ENCODE measurements around the gene RAB7B. TPM values are rescaled to one million over a fixed set of nuclear protein-coding genes. Genes with fewer than 3 reads are reported as not detected.
"Not testable (repeated sequence)": the region's sequence is repeated elsewhere in the genome, so short reads cannot be mapped to it uniquely, and the experiment has no call there.

Gene RAB7B
- total RNA-seq, 1 experiment from 2014 or later: 0.22 TPM

- H4K20me1 ChIP-seq (ENCODE audit: insufficient read depth): no peaks in the 10 kb centered on the region
- H3K4me3 ChIP-seq (replicated peaks in 1 of 2; ENCODE audit: low read depth in 1 of 2, low read length in 2 of 2): no peak overlapping the region
- TF ChIP-seq CBX3 (IDR thresholded peaks at IDR 0.05; ENCODE audit: low read depth) (no peak), SRF (IDR thresholded peaks at IDR 0.05; ENCODE audit: low read depth) (no peak), FOSL1 (IDR thresholded peaks at IDR 0.05; ENCODE audit: low read depth) (no peak), SP1 (IDR thresholded peaks at IDR 0.05; ENCODE audit: low read depth) (no peak), JUND (IDR thresholded peaks at IDR 0.05) (no peak), ZNF274 (IDR thresholded peaks at IDR 0.05; ENCODE audit: low read depth, low read length) (no peak), EGR1 (IDR thresholded peaks at IDR 0.05; ENCODE audit: low read depth) (no peak), CTCF (IDR thresholded peaks at IDR 0.05 in 2 of 3, conservative IDR thresholded peaks at IDR 0.05 in 1 of 3; ENCODE audit: borderline replicate concordance in 1 of 3, insufficient read depth in 1 of 3, low read depth in 2 of 3, low read length in 2 of 3) (no peak), RAD21 (IDR thresholded peaks at IDR 0.05; ENCODE audit: low read depth) (no peak)
- RAD21 ChIA-PET (ENCODE audit: low non-redundant PET in 1 of 2, low total read pairs in 2 of 2, uncharacterized antibody in 2 of 2, unreplicated experiment in 2 of 2): no interaction called here
- no peaks in the 10 kb centered on the region for H3K9me3 ChIP-seq (ENCODE audit: control insufficient read depth in 1 of 2, insufficient read depth in 1 of 2, low read depth in 1 of 2, low read length in 2 of 2)
- no peaks in the 10 kb centered on the region for H3K79me2 ChIP-seq (ENCODE audit: insufficient read depth, low read length)
- H3K27ac ChIP-seq (ENCODE audit: low read depth, low read length): no peak overlapping the region
- H3K36me3 ChIP-seq (ENCODE audit: control insufficient read depth in 1 of 2, insufficient read depth in 2 of 2, low read length in 2 of 2): no peaks in the 10 kb centered on the region
- H3K27me3 ChIP-seq (ENCODE audit: insufficient read depth, low read length): no peaks in the 10 kb centered on the region
- ATAC-seq: no peak
- H3K9me2 ChIP-seq (ENCODE audit: insufficient read depth): no peaks in the 10 kb centered on the region
- H2AFZ ChIP-seq (ENCODE audit: low read depth, low read length, poor library complexity, severe bottlenecking): no peak overlapping the region
- CTCF ChIA-PET: interaction anchor here (2.1 to 2.6 kb wide), 2 partner anchors 21 to 30 kb away, joined by 6 to 10 read pairs; no protein-coding TSS in a partner anchor
- BruUV-seq (replicated peaks): no TSS peak
- H3K4me1 ChIP-seq (ENCODE audit: control insufficient read depth in 1 of 2, insufficient read depth in 2 of 2, low read length in 2 of 2): peaks cover 28 to 36% of the 10 kb centered on the region in 2 experiments
- H3K9ac ChIP-seq (ENCODE audit: low read length): no peak overlapping the region
- intact Hi-C loops (cut with micrococcal nuclease): no loop called here
- no peak for DNase-seq (ENCODE audit: low read depth, low spot score)
- POLR2A ChIA-PET: no interaction called here
- no peak overlapping the region for H3K4me2 ChIP-seq (ENCODE audit: low read length)
Observed at GRCh38 chr1:205998457-205999241, 4.5 kb downstream of the RAB7B start.

GRCh38 chr1:205996641-205997040 is 6.6 kb downstream of the RAB7B start:
- peaks cover 11 to 16% of the 10 kb centered on the region in 2 experiments for H3K4me1 ChIP-seq (ENCODE audit: control insufficient read depth in 1 of 2, insufficient read depth in 2 of 2, low read length in 2 of 2)
- POLR2A ChIA-PET; H3K4me3 ChIP-seq (replicated peaks in 1 of 2; ENCODE audit: low read depth in 1 of 2, low read length in 2 of 2); H3K9me3 ChIP-seq (ENCODE audit: control insufficient read depth in 1 of 2, insufficient read depth in 1 of 2, low read depth in 1 of 2, low read length in 2 of 2); H3K9ac ChIP-seq (ENCODE audit: low read length); H3K27me3 ChIP-seq (ENCODE audit: insufficient read depth, low read length); H4K20me1 ChIP-seq (ENCODE audit: insufficient read depth); H3K4me2 ChIP-seq (ENCODE audit: low read length); H3K79me2 ChIP-seq (ENCODE audit: insufficient read depth, low read length); H3K9me2 ChIP-seq (ENCODE audit: insufficient read depth); H3K36me3 ChIP-seq (ENCODE audit: control insufficient read depth in 1 of 2, insufficient read depth in 2 of 2, low read length in 2 of 2); H3K27ac ChIP-seq (ENCODE audit: low read depth, low read length); ATAC-seq; intact Hi-C loops (cut with micrococcal nuclease); DNase-seq (ENCODE audit: low read depth, low spot score); BruUV-seq (replicated peaks); H2AFZ ChIP-seq (ENCODE audit: low read depth, low read length, poor library complexity, severe bottlenecking); RAD21 ChIA-PET (ENCODE audit: low non-redundant PET in 1 of 2, low total read pairs in 2 of 2, uncharacterized antibody in 2 of 2, unreplicated experiment in 2 of 2): not testable (repeated sequence)
- CTCF ChIA-PET: interaction anchor here (2.6 kb wide), 1 partner anchor 19 kb away, joined by 10 read pairs; no protein-coding TSS in a partner anchor
